ENCODE results near the gene COL19A1. TPM values are rescaled to one million over a fixed set of nuclear protein-coding genes. Genes with fewer than 3 reads are reported as not detected.
"Not testable (repeated sequence)": the region's sequence is repeated elsewhere in the genome, so short reads cannot be mapped to it uniquely, and the experiment has no call there.

The COL19A1 gene
- polyA plus RNA-seq: 5.3 TPM

DNA sequence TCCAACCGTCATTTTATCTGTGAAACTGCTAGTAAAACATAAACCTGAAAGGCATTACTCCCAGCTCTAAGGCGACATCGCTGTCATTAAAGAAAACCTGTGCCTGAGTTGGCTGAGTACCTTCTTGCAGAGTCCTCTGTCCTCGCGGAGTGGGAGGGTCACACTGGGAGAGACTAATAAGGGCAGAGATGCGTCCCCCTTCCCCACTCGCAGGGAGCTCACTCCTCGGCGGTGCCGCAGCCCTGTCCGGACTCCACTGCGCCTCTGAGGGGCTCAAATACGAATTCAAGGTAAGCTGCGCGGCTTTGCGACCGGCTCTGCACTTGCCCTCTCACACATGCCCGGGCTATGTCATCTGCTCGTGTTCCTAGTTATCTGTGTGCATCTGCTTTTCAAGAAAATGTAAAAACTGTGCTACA is at the start of gene COL19A1:
TSS of gene COL19A1 (plus strand) at position 206 of the 419 bp plus-strand sequence. CDS start 13,012 bp downstream, outside the sequence.
- no peaks in the 10 kb centered on the region for H3K27me3 Mint-ChIP-seq
- H3K4me3 Mint-ChIP-seq: peak within 1 kb of the TSS; percentile 88 to 97 (median 94)
- peaks cover 44 to 58% (median 48%) of the 10 kb centered on the region in 3 donors for H3K4me1 Mint-ChIP-seq
- peaks cover 4% of the 10 kb centered on the region for H3K36me3 Mint-ChIP-seq
- H3K27ac Mint-ChIP-seq: peak within 1 kb of the TSS; percentile 86 to 96 (median 94)
- no peaks in the 10 kb centered on the region for H3K9me3 Mint-ChIP-seq

DNA sequence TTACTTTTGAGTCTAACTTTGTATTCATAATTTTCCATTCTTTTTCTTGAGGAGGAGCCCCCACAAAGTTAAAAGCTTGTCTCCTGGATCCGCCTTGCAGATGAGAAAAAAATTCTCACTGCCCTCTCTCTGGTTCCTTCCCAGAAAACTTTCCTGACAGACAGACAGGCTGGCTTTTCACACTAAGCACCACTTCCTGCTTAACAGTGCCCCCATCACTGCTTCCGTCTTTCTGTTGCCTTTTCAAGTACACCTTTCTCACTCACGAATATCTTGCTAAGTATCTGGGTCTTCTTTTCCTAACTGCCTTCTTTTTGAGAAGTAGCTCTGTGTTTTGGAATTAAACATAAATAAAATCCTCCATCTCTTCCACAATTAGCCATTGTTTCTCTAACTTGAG is 49.8 kb upstream of the COL19A1 start:
- H3K4me1 Mint-ChIP-seq: peaks cover 40 to 53% (median 46%) of the 10 kb centered on the region in 3 donors
- peaks cover 2% of the 10 kb centered on the region for H3K36me3 Mint-ChIP-seq
- no peaks in the 10 kb centered on the region for H3K9me3 Mint-ChIP-seq
- H3K4me3 Mint-ChIP-seq: peak overlapping the region; percentile 72 to 87 (median 81)
- H3K27ac Mint-ChIP-seq: peak overlapping the region; percentile 81 to 98 (median 92)
- peaks cover 2% of the 10 kb centered on the region for H3K27me3 Mint-ChIP-seq

DNA sequence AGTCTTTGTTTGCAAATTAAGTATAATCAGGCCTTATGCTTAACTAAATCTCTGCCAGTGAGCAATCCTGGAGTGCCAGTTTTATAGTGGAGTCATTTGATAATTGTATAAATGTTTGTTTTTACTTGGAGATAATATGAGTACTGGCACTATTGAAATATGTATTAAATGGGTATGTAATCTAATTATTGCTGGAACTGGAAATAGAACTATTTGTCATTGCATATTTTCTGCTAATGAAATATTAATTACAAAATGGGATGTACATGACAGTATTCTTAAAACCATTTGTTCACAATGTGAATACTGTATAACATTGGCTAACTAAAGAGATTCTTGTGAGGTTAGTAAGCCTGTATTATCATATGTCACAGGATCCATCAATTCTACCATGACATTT is 49.0 kb upstream of the COL19A1 start:
- Mint-ChIP-seq H3K4me3 (no peak overlapping the region), H3K27me3 (peaks cover 2% of the 10 kb centered on the region), H3K36me3 (peaks cover 2% of the 10 kb centered on the region), H3K4me1 (peaks cover 33 to 45% (median 39%) of the 10 kb centered on the region in 3 donors), H3K27ac (no peak overlapping the region), H3K9me3 (no peaks in the 10 kb centered on the region)

DNA sequence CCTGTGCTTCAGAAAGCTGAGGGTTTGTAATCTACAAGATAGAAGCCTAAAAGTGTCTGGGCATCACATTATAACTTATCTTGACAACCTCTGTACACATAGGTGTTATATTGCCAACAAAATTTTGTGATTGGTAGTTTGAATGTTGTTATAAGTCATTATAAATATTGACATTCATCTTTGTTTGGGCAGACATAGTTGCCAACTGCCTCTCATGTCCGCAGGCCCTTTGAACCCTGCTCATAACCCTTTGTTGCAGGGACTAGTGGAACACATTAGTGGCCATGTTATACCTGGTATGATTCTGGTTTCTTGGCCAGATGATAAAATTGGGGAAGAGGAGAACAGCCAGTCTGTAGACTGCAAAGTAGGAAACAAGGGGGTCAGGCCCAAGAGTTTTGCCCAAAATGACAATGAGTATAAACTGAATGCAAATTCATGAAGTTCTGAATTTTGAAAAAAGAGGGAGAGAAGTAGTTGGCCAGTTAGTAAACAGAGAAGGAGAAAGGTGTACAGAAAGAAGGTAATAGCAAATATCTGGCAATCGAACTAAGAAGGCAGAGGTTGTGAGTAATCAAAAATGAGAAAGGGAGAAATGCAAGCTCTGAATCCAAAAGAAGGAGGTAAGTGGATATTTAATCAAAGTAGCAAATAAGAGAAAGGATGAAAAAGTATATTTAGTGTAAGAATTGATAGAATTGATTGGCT is 48.0 kb upstream of the COL19A1 start:
- no peaks in the 10 kb centered on the region for H3K27me3 Mint-ChIP-seq
- H3K27ac Mint-ChIP-seq: no peak overlapping the region
- H3K36me3 Mint-ChIP-seq: no peaks in the 10 kb centered on the region
- no peak overlapping the region for H3K4me3 Mint-ChIP-seq
- peaks cover 25 to 35% (median 31%) of the 10 kb centered on the region in 3 donors for H3K4me1 Mint-ChIP-seq
- H3K9me3 Mint-ChIP-seq: no peaks in the 10 kb centered on the region

DNA sequence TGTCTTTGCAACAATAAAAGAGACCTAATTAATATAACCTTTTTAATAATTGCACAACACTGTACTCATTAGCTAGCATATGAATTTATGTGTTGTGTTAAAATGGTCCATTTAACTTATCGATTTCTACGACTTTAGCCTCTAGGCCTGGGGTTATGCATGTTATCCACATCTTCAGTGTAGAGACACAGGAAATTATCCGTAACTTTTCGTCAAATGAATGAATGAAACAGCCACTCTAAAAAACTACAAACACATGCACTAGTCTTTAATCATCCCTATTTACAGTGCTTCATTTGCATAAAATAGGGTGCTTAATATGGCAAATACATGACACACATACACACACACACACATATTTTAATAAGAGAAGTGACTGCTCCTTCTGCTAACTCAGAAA is 47.2 kb upstream of the COL19A1 start:
- Mint-ChIP-seq H3K36me3 (no peaks in the 10 kb centered on the region), H3K27me3 (no peaks in the 10 kb centered on the region), H3K4me1 (peaks cover 20 to 29% (median 24%) of the 10 kb centered on the region in 3 donors), H3K4me3 (no peak overlapping the region), H3K9me3 (no peaks in the 10 kb centered on the region), H3K27ac (peak overlapping the region in 1 of 3 donors; percentile 65)

DNA sequence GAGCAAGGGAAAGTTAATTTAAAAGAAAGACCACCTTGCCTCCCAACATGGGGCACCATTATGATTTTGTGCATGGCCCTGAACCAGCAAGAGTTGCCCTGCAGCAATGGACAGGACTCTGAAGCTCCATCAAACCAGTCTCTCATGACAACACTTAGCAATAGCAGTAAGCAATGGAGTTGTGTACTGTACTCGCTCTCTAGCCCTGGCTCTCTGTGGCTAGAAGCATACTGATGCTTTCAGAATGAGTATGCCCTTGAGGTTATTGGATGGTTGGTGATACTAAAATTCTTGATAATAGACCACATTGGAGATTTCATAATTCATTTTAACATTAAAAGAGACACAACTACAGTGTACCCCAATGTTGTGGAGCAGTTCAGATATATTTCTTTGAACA is 46.3 kb upstream of the COL19A1 start:
- no peak overlapping the region for H3K27ac Mint-ChIP-seq
- peaks cover 17 to 21% (median 19%) of the 10 kb centered on the region in 3 donors for H3K4me1 Mint-ChIP-seq
- H3K9me3 Mint-ChIP-seq: no peaks in the 10 kb centered on the region
- H3K27me3 Mint-ChIP-seq: no peaks in the 10 kb centered on the region
- no peaks in the 10 kb centered on the region for H3K36me3 Mint-ChIP-seq
- no peak overlapping the region for H3K4me3 Mint-ChIP-seq

DNA sequence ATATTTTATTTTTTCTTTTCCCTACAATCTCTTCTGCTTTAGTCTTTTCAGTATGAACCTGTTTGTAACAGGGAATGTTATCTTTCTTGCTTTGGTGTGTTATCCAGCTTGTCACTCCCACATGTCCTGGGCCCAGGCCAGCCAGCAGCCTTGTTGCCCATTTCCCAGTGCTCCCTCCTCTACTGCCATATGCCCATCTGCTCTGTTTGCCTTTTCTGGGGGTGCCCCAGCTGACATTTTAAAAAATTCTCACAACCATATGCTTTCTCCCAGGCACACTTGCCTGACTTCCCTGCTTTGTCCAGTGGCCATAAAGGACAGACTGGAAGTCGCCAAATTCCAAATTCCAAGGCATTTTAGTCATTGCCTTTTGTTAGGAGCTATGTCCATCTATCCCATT is 45.9 kb upstream of the COL19A1 start:
- H3K9me3 Mint-ChIP-seq: no peaks in the 10 kb centered on the region
- no peaks in the 10 kb centered on the region for H3K36me3 Mint-ChIP-seq
- no peak overlapping the region for H3K4me3 Mint-ChIP-seq
- peaks cover 12 to 17% (median 15%) of the 10 kb centered on the region in 3 donors for H3K4me1 Mint-ChIP-seq
- H3K27me3 Mint-ChIP-seq: no peaks in the 10 kb centered on the region
- H3K27ac Mint-ChIP-seq: no peak overlapping the region

DNA sequence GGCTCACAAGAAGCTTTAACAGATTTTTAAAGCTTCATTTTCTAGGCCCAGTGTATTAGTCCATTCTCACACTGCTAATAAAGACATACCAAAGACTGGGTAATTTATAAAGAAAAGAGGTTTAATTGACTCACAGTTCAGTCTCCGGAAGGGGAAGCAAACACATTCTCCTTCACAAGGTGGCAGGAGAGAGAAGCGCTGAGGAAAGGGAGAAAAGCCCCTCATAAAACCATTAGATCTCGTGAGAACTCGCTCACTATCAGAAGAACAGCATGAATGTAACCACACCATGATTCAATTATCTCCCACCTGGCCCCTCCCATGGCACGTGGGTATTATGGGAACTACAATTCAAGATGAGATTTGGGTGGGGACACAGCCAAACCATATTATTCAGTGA is 42.0 kb upstream of the COL19A1 start:
- not testable (repeated sequence) for H3K36me3 Mint-ChIP-seq, H3K9me3 Mint-ChIP-seq, H3K27me3 Mint-ChIP-seq, H3K4me1 Mint-ChIP-seq, H3K4me3 Mint-ChIP-seq
- peak overlapping the region in 1 of 3 donors; percentile 31 for H3K27ac Mint-ChIP-seq

DNA sequence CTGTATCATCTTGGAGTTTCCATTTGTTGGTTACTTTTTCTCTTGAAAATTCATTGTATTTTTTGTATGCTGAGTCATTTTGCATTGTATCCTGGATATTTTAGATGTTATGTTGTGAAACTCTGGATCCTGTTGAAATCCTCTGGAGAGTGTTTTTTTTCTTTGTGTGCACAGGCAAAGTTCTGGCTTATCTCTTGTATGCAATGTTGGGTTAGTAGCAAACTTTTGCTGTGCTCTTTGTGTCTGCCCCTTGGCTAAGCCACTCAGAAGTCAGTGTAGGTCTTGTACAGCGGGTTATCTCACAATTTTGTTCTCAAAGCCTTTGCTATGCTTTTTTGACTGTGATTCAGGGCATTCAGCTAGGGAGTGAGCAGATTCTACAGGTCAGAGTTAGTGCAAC is 40.5 kb upstream of the COL19A1 start:
- Mint-ChIP-seq H3K36me3 (peaks cover 5% of the 10 kb centered on the region), H3K27ac (no peak overlapping the region), H3K27me3 (no peaks in the 10 kb centered on the region)

DNA sequence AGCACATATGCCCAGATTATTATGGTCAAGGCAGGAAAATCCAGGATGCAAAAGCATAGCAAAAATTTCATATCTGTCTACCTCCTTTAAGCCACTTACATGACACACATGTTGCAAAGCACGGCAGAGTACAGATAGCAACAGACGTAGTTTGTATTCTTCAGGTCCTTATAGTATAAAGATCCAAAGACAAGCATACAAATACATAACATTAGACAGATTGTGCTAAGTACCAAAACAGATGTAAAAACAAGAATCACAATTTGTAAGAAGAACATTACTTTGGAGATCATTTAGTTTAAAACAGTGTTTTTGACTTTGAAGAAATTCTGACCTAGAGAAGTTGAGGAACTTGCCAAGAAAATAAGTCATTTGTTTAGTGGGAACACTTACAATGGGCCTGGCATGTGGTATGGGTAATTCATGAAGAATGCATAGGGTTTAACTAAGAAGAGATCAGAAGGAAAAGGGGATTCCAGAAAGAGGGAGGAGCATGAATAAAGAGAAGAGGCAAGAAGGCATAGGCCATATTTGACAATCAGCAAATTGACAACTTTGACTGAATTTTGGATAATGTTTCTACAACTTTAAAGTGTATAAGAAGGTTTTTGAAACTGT is 39.0 kb upstream of the COL19A1 start:
- H3K27ac Mint-ChIP-seq: no peak overlapping the region
- H3K9me3 Mint-ChIP-seq: no peaks in the 10 kb centered on the region

More for the DNA sequence above, 40.5 kb upstream of the COL19A1 start:
- Mint-ChIP-seq H3K4me3 (no peak overlapping the region), H3K9me3 (no peaks in the 10 kb centered on the region), H3K4me1 (peaks cover 0 to 3% (median 0%) of the 10 kb centered on the region in 3 donors)

DNA sequence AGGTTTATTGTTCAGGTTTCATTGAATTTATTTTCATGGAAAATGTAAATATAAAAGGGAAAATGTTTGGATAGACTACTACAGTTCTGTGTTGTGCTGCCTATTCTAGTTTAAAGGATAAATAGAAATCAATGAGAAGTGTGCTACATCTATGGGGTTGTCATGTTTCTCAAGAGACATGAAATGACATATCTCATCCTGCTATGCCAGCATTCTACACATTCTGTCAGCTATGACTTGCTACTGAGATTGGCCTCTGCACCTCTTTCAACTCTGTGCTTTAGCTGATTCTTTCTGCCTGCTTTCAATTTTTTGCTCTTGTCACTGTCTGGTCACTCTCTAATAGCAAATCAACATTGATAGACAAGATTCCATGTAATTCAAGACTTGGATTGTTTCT is 33.8 kb upstream of the COL19A1 start:
- H3K4me1 Mint-ChIP-seq: peaks cover 10 to 19% (median 12%) of the 10 kb centered on the region in 3 donors

More for the DNA sequence above, 39.0 kb upstream of the COL19A1 start:
- H3K27me3 Mint-ChIP-seq: no peaks in the 10 kb centered on the region
- peaks cover 5% of the 10 kb centered on the region for H3K36me3 Mint-ChIP-seq
- H3K4me1 Mint-ChIP-seq: peaks cover 0 to 3% (median 0%) of the 10 kb centered on the region in 3 donors
- no peak overlapping the region for H3K4me3 Mint-ChIP-seq

DNA sequence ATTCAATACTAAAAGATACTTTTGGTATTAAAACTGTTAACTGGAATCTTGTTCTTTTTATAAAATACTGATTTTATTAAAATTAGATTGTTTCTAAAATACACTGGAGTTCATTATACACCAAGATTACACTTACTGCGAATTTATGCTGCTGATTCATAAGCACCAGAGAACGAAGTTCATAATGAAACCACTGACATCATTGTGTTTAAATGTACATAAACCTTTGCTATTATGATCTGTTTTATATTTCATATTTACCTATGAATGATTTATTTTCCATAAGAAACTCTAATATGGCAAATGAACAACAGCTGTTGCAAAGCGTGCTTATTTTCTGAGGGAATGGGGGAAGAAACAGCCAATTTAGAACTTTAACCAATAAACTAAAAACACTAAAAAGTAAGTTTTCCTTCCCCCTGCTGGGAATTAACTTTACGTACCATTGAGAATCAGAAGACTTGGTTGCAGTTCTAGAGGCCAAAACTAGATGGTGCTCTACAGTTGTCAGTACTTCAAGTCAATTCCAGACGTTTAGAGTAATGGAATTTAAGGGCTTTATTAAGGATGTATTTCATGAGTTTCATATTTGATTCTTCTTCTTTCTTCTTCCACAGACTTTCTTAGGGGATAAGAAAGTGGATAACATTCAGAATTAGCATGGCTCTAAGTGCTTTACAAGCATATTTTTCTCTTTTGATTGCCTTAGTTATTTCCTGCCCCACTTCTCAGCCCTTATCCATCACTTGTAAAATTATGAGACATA is 30.8 kb upstream of the COL19A1 start:
- Mint-ChIP-seq H3K9me3 (no peaks in the 10 kb centered on the region), H3K27me3 (no peaks in the 10 kb centered on the region), H3K36me3 (no peaks in the 10 kb centered on the region), H3K4me3 (no peak overlapping the region), H3K27ac (no peak overlapping the region), H3K4me1 (peaks cover 10 to 32% (median 15%) of the 10 kb centered on the region in 3 donors)

More for the DNA sequence above, 33.8 kb upstream of the COL19A1 start:
- peaks cover 3% of the 10 kb centered on the region for H3K36me3 Mint-ChIP-seq
- H3K27me3 Mint-ChIP-seq: no peaks in the 10 kb centered on the region
- no peak overlapping the region for H3K4me3 Mint-ChIP-seq
- H3K27ac Mint-ChIP-seq: no peak overlapping the region
- no peaks in the 10 kb centered on the region for H3K9me3 Mint-ChIP-seq

DNA sequence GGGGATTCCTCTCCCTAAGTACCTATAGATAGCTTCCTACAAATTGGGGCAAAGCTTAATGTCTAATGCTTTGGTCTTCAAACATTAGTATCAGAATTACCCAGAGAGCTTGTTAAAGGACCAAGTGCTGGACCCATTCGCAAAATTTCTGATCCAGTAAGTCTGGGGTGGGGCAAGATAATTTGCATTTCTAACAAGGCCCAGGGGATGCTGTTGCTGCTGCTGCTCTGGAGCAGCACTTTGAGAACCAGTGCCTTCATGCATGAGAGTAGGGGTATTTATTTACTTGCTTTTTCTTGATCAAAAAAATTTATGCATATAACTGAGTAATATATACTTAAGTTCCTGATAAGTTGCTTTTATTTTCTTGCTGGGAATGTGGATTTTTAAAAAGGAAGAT is 24.5 kb upstream of the COL19A1 start:
- peaks cover 9 to 46% (median 19%) of the 10 kb centered on the region in 3 donors for H3K4me1 Mint-ChIP-seq
- no peaks in the 10 kb centered on the region for H3K9me3 Mint-ChIP-seq
- no peaks in the 10 kb centered on the region for H3K27me3 Mint-ChIP-seq
- peak overlapping the region in 1 of 4 donors; percentile 21 for H3K4me3 Mint-ChIP-seq
- H3K36me3 Mint-ChIP-seq: no peaks in the 10 kb centered on the region
- no peak overlapping the region for H3K27ac Mint-ChIP-seq

DNA sequence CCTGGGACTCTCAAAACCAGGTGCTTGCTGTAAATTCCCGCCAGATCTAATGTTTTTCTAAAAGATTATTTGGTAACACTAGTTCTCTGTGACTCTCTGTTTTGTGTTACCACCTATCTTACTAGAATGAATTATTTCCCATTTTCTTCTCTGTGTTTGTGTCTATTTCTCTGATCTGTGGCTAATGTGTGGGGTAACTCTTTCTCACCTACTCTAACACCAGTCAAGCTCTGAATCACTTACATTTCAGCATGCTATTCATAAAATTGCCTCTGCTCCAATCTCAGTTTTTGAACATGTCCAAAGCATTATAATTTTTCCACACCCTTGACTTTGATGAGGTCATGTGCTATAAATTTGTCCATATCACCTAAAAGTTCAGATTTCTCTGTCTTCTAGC is 23.2 kb upstream of the COL19A1 start:
- H3K27ac Mint-ChIP-seq: peak overlapping the region in 1 of 3 donors; percentile 4
- H3K36me3 Mint-ChIP-seq: no peaks in the 10 kb centered on the region
- no peaks in the 10 kb centered on the region for H3K27me3 Mint-ChIP-seq
- H3K4me1 Mint-ChIP-seq: peaks cover 9 to 35% (median 12%) of the 10 kb centered on the region in 3 donors
- no peaks in the 10 kb centered on the region for H3K9me3 Mint-ChIP-seq
- H3K4me3 Mint-ChIP-seq: no peak overlapping the region

DNA sequence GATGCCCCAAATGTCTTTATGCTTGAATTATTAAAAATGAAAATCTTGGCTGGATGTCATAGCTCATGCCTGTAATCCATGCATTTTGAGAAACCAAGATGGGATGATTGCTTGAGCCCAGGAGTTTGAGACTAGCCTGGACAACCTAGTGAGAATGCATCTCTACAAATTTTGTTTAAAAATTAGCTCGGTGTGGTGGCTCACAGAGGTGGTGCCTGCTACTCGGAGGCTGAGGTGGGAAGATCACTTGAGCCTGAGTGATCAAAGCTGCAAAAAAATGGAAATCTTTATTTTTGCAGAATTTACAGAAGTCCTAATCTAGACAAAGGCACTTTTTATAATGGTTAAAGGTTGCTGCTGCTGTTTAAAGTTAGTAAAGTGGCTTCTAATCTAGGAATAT is 20.0 kb upstream of the COL19A1 start:
- H3K4me1 Mint-ChIP-seq: peaks cover 6 to 20% (median 12%) of the 10 kb centered on the region in 3 donors
- no peak overlapping the region for H3K4me3 Mint-ChIP-seq
- H3K27ac Mint-ChIP-seq: no peak overlapping the region
- no peaks in the 10 kb centered on the region for H3K36me3 Mint-ChIP-seq
- no peaks in the 10 kb centered on the region for H3K27me3 Mint-ChIP-seq
- H3K9me3 Mint-ChIP-seq: no peaks in the 10 kb centered on the region
